ENCODE data around the gene CWC27.

The CWC27 gene

GRCh38 chr5:64854855-64855254, 86.1 kb downstream of the CWC27 start:
- ChIA-PET CTCF (no interaction called here), POLR2A (no interaction called here)
- TF ChIP-seq KLF9 (tag by site-specific recombination; IDR thresholded peaks at IDR 0.05; ENCODE audit: low read depth) (no peak), ZFP3 (tag by site-specific recombination; IDR thresholded peaks at IDR 0.05; ENCODE audit: low read depth) (no peak), TSHZ1 (tag by site-specific recombination; IDR thresholded peaks at IDR 0.05; ENCODE audit: borderline replicate concordance) (no peak), ZNF18 (tag by site-specific recombination; IDR thresholded peaks at IDR 0.05) (no peak), ZNF660 (tag by site-specific recombination; IDR thresholded peaks at IDR 0.05) (no peak), ZNF2 (tag by site-specific recombination; IDR thresholded peaks at IDR 0.05) (no peak), ZNF354C (tag by site-specific recombination; IDR thresholded peaks at IDR 0.05; ENCODE audit: borderline replicate concordance, low read depth) (no peak), ZNF830 (tag by site-specific recombination; IDR thresholded peaks at IDR 0.05; ENCODE audit: low read depth) (no peak), ZNF580 (tag by site-specific recombination; IDR thresholded peaks at IDR 0.05) (no peak), ZFP37 (tag by site-specific recombination; IDR thresholded peaks at IDR 0.05) (no peak), ZNF114 (tag by site-specific recombination; IDR thresholded peaks at IDR 0.05) (no peak), ZNF747 (tag by site-specific recombination; IDR thresholded peaks at IDR 0.05) (no peak), ZNF184 (tag by site-specific recombination; IDR thresholded peaks at IDR 0.05) (no peak), ZNF324 (tag by site-specific recombination; IDR thresholded peaks at IDR 0.05) (no peak), ZNF626 (tag by site-specific recombination; IDR thresholded peaks at IDR 0.05) (no peak), ZNF169 (tag by site-specific recombination; IDR thresholded peaks at IDR 0.05) (no peak), FEZF1 (tag by site-specific recombination; IDR thresholded peaks at IDR 0.05) (no peak), ZNF280C (tag by site-specific recombination; IDR thresholded peaks at IDR 0.05) (no peak), INSM2 (tag by site-specific recombination; IDR thresholded peaks at IDR 0.05) (no peak)
- H3K4me3 ChIP-seq (ENCODE audit: low read depth, low read length): no peak overlapping the region
- no peaks in the 10 kb centered on the region for H3K4me1 ChIP-seq (ENCODE audit: control insufficient read depth, insufficient read depth, low read length)
- H3K27ac ChIP-seq (ENCODE audit: extremely low read depth, low read depth, low read length): no peak overlapping the region
- H3K9me3 ChIP-seq (ENCODE audit: control insufficient read depth, insufficient read depth, low read depth, low read length): no peaks in the 10 kb centered on the region
- H3K36me3 ChIP-seq (ENCODE audit: control insufficient read depth in 2 of 2, insufficient read depth in 1 of 2, low read length in 2 of 2): no peaks in the 10 kb centered on the region
